NCI-H1092 (cell line): ENCODE measurements around the gene SLC35B2.

Experiments
- DNase-seq: peaks from one replicate; lab custom pipeline; 2025; lab: John Stamatoyannopoulos, UW

The SLC35B2 gene

GRCh38 chr6:44267252-44267651, 9.9 kb upstream of the SLC35B2 start:
- no peak for DNase-seq

GRCh38 chr6:44266347-44266746, 9.0 kb upstream of the SLC35B2 start:
- DNase-seq: no peak

GRCh38 chr6:44265722-44266233, 8.4 kb upstream of the SLC35B2 start:
- DNase-seq: no peak

- DNase-seq: peak; percentile 93
These were observed 7.8 kb upstream of the SLC35B2 start, which contains the start of gene NFKBIE for GRCh38 chr6:44265007-44265721. TSS of gene NFKBIE (minus strand) at chr6:44265551. CDS start at chr6:44265346, 205 bp downstream.

- DNase-seq: no peak
These were observed 7.1 kb upstream of the SLC35B2 start for GRCh38 chr6:44264154-44265006.

- DNase-seq: no peak
These were observed 6.2 kb upstream of the SLC35B2 start for GRCh38 chr6:44263354-44264100.

GRCh38 chr6:44262467-44263353, 5.4 kb upstream of the SLC35B2 start:
- no peak for DNase-seq

GRCh38 chr6:44261581-44261980, 4.3 kb upstream of the SLC35B2 start:
- no peak for DNase-seq

GRCh38 chr6:44260451-44261297, 3.3 kb upstream of the SLC35B2 start:
- DNase-seq: no peak

GRCh38 chr6:44260011-44260410, 2.7 kb upstream of the SLC35B2 start:
- no peak for DNase-seq

GRCh38 chr6:44258921-44259320, 1.6 kb upstream of the SLC35B2 start:
- DNase-seq: no peak

- DNase-seq: no peak
These were observed 1.1 kb upstream of the SLC35B2 start for GRCh38 chr6:44258325-44258863.

- DNase-seq: no peak
These were observed 511 bp upstream of the SLC35B2 start for GRCh38 chr6:44257753-44258324.

- no peak for DNase-seq
These were observed 628 bp downstream of the SLC35B2 start for GRCh38 chr6:44256775-44257024.

GRCh38 chr6:44255871-44256774, 1.2 kb downstream of the SLC35B2 start:
- DNase-seq: no peak

GRCh38 chr6:44255105-44255808, 2.1 kb downstream of the SLC35B2 start:
- no peak for DNase-seq

- no peak for DNase-seq
These were observed 2.9 kb downstream of the SLC35B2 start for GRCh38 chr6:44254191-44255104.
